Thyroid gland (tissue), 4 donors: ENCODE measurements around the gene GAPVD1. TPM values are rescaled to one million over a fixed set of nuclear protein-coding genes. Genes with fewer than 3 reads are reported as not detected.

Experiments
- DNase-seq, 2 donors: peaks; one replicate each; pipeline ENCODE4 v3.0.0-alpha.2; 2019
- H3K27ac ChIP-seq, 3 donors: fragments of 200-600 bp; sonication (generic); 1 replicate in 2 of 3; 2 replicates in 1 of 3; pipeline ENCODE4 v1.5.1; 2016 to 2019; ENCODE audit warnings: mild to moderate bottlenecking in 1 of 3, moderate library complexity in 1 of 3
- H3K27me3 ChIP-seq: fragments of 200-600 bp; sonication (generic); one replicate; pipeline ENCODE4 v1.5.1; 2019
- H3K36me3 ChIP-seq, 2 donors: fragments of 200-600 bp; sonication (generic); one replicate each; pipeline ENCODE4 v1.5.1; 2016 to 2019
- H3K4me1 ChIP-seq, 2 donors: fragments of 200-600 bp; sonication (generic); one replicate each; pipeline ENCODE4 v1.5.1; 2017 to 2019
- H3K4me3 ChIP-seq, 3 donors: fragments of 200-600 bp; sonication (generic); replicated peaks in 1 of 3; 1 replicate in 2 of 3; 2 replicates in 1 of 3; pipeline ENCODE4 v1.5.1; 2016; ENCODE audit warnings: mild to moderate bottlenecking in 1 of 3
- H3K9me3 ChIP-seq: fragments of 200-600 bp; sonication (generic); one replicate; pipeline ENCODE4 v1.5.1; 2017
- POLR2A ChIP-seq, 2 donors: fragments of 450-650 bp; IDR thresholded peaks; one replicate each; pipeline ENCODE4 v1.6.1; 2017; ENCODE audit warnings: antibody characterized with exemption in 2 of 2, mild to moderate bottlenecking in 2 of 2, moderate library complexity in 1 of 2
- WGBS, 2 donors: methylation state at CpG; one replicate each; pipeline ENCODE4 v1.1.5; 2017; 5-methylcytosine and 5-hydroxymethylcytosine counted together
- intact Hi-C: fragments of 100-400 bp; cut with DNase I; formaldehyde crosslinking; loops from one replicate; pipeline ENCODE4 v1.15.1; 2023
- total RNA-seq, 4 donors: library from RNA; depleted of rRNA; stranded (reverse); fragments of >200 nt; gene quantifications; one replicate each; pipeline ENCODE4 v1.2.3, GENCODE V29; 2016
- TF ChIP-seq, protein P1 (sequence below), 6 experiments: fragments of 200-600 bp in 3 of 6; fragments of 450-650 bp in 3 of 6; sonication (generic) in 3 of 6; IDR thresholded peaks; one replicate each; pipeline ENCODE4 v1.5.1; 2016 to 2019; ENCODE audit warnings: antibody characterized with exemption in 6 of 6, mild to moderate bottlenecking in 2 of 6, inconsistent platforms in 1 of 6, moderate library complexity in 1 of 6

The GAPVD1 gene
- total RNA-seq, 4 donors from 2014 or later = 92.6 to 140 (median 104) TPM

DNA sequence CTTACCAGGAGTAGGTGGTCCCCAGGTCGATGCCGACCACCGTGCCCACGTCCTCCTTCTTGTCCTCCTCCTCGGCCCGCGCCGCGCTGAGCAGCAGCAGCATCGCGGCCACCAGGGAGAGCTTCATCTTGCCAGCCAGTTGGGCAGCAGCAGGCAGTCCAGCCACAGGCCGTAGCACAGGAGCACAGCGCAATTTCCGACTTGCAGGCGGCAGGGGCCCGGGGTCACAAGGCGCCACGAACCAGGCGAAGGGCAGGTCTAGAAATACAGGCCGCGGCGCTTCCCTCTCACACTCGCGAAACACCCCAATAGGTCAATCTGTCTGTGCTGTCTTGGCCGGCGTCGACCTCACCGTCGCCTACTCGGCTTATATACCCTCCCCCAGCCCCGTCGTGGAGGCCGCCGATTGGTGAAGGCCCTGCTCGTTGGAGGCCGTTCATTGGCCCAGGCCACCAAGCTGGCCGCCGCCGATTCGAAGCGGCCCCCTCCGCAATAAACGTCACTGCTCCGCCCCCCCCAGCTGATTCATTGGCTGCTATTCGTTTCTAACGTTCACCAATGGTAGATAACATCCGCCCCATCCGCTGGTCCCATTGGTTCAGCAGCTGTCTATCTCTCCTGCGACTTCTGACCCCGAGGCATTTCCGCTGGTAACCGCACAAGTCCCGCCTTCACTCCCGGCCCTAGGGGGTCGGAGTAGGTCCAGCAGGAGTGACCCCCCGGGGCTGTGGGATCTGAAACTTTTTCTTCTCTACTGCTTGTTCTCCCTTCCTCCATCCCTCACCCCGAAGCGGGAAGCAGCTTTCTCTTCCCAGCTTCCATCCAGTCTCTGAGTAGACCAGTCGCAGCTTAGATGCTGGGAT lies 20.4 kb upstream of the GAPVD1 start, which contains the start of gene HSPA5:
TSS of gene HSPA5 (minus strand) at position 344 of the 863 bp plus-strand sequence. CDS start at position 127, 217 bp downstream.
- H3K4me3 ChIP-seq = peak within 1 kb of the TSS; percentile 99 to 100 (median 100)
- peaks cover 33 to 37% of the 10 kb centered on the region in 2 donors for H3K36me3 ChIP-seq
- H3K4me1 ChIP-seq = peaks cover 31 to 39% of the 10 kb centered on the region in 2 donors
- no peaks in the 10 kb centered on the region for H3K27me3 ChIP-seq
- peak; percentile 100 for DNase-seq
- peak; percentile 92 to 99 for TF ChIP-seq POLR2A (IDR thresholded peaks at IDR 0.05)
- TF ChIP-seq, protein P1, sequence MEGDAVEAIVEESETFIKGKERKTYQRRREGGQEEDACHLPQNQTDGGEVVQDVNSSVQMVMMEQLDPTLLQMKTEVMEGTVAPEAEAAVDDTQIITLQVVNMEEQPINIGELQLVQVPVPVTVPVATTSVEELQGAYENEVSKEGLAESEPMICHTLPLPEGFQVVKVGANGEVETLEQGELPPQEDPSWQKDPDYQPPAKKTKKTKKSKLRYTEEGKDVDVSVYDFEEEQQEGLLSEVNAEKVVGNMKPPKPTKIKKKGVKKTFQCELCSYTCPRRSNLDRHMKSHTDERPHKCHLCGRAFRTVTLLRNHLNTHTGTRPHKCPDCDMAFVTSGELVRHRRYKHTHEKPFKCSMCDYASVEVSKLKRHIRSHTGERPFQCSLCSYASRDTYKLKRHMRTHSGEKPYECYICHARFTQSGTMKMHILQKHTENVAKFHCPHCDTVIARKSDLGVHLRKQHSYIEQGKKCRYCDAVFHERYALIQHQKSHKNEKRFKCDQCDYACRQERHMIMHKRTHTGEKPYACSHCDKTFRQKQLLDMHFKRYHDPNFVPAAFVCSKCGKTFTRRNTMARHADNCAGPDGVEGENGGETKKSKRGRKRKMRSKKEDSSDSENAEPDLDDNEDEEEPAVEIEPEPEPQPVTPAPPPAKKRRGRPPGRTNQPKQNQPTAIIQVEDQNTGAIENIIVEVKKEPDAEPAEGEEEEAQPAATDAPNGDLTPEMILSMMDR (IDR thresholded peaks at IDR 0.05) = no peak
- intact Hi-C loops = loop anchor here (5.0 to 10.0 kb wide), 2 partner anchors 39 to 466 kb away; partner anchors contain the start of genes NR6A1, OLFML2A and RABEPK
- H3K27ac ChIP-seq = peak within 1 kb of the TSS; percentile 90 to 98 (median 94)
- WGBS, 2 donors = 0 to 1% methylated on average over 11 to 25 of the region's 59 CpGs
- H3K9me3 ChIP-seq = no peaks in the 10 kb centered on the region

DNA sequence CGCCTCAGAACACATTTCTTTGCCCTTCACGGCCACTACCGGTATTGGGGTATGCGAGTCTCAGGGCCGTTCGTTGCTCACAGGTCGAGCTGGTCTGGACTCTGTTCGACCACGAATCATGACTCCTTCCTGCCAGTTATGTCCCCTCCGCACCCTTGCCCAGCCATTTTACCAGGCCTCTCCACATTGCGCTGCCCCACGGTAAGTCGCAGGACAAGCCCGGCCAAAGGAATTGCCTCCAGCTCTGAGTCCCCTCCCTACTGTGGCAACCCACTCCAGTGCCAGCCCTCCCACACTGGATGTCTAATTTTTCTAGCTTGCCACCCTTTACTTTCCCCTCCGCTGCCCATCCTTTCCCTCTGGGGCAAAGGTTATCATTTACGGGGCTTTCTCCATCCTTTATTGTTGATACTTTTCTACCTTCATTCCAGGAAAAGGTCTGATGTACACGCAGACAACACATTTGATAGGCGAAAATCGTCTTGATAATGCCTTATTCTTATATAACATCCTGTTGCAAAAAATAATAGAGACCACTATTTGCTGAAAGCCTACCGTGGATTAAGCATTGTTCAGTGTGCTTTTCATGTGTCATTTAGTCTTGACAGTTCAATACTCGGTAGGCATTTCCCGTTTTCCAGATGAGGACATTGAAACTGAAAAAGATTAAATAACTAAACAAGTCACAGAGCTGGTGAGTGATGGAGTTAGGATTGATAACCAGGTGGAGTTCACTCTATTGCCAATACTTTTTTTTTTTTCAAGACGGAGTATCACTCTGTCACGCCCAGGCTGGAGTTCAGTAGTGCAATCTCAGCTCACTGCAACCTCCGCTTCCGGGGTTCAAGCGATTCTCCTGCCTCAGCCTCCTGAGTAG lies 19.5 kb upstream of the GAPVD1 start:
- H3K27me3 ChIP-seq = no peaks in the 10 kb centered on the region
- H3K27ac ChIP-seq = peak overlapping the region; percentile 87 to 98 (median 90)
- peaks cover 22 to 31% of the 10 kb centered on the region in 2 donors for H3K4me1 ChIP-seq
- H3K4me3 ChIP-seq = peak overlapping the region; percentile 55 to 95 (median 65)
- peaks cover 26 to 28% of the 10 kb centered on the region in 2 donors for H3K36me3 ChIP-seq
- intact Hi-C loops = loop anchor here (5.0 to 10.0 kb wide), 2 partner anchors 40 to 467 kb away; partner anchors contain the start of genes NR6A1, OLFML2A and RABEPK
- WGBS, 2 donors = 25 to 30% methylated on average over 27 of the region's 27 CpGs
- peak; percentile 41 to 53 for DNase-seq
- no peak for TF ChIP-seq POLR2A (IDR thresholded peaks at IDR 0.05)
- H3K9me3 ChIP-seq = no peaks in the 10 kb centered on the region

DNA sequence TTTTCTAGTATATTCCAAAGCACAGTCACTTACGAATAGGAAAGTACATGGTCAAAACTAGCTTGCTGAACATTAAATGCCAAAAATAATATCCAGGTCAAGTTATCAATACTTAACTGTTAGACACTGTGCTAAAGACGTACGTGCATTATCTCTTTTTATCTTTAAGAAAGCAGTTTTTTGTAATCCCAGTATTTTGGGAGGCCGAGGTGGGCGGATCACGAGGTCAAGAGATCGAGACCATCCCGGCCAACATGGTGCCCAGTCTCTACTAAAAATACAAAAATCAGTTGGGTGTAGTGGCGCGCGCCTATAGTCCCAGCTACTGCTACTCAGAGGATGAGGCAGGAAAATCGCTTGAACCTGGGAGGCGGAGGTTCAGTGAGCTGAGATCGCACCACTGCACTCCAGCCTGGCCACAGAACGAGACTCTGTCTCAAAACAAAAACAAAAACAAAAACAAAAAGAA lies 17.8 kb upstream of the GAPVD1 start:
- Histone ChIP-seq H3K27me3 (no peaks in the 10 kb centered on the region), H3K9me3 (no peaks in the 10 kb centered on the region), H3K27ac (no peak overlapping the region), H3K36me3 (peaks cover 10 to 11% of the 10 kb centered on the region in 2 donors), H3K4me3 (no peak overlapping the region), H3K4me1 (peaks cover 11 to 13% of the 10 kb centered on the region in 2 donors)
- TF ChIP-seq POLR2A (IDR thresholded peaks at IDR 0.05) = no peak
- TF ChIP-seq, protein P1 (IDR thresholded peaks at IDR 0.05) = no peak
- intact Hi-C loops = loop anchor here (5.0 to 10.0 kb wide), 2 partner anchors 42 to 469 kb away; partner anchors contain the start of genes NR6A1, OLFML2A and RABEPK
- DNase-seq = no peak
- whole genome bisulfite sequencing, 2 donors = 93 to 94% methylated on average over 15 of the region's 15 CpGs

DNA sequence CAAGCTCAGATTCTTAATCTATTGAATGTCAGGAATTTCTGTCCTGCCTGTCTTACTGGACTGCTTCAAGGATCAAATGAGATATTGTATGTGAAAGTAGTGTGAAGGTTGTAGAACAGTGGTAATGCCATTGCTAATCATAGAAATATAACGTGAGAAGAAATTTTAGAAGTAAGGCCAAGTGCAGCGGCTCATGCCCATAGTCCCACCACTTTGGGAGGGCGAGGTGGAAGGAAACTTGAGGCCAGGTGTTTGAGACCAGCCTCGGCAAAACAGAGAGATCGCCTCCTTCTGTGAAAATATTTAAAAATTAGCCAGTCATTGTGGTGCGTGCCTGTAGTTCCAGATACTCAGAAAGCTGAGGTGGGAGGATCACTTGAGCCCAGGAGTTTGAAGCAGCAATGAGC lies 15.4 kb upstream of the GAPVD1 start:
- Histone ChIP-seq H3K27ac (no peak overlapping the region), H3K4me3 (no peak overlapping the region), H3K4me1 (peaks cover 6 to 7% of the 10 kb centered on the region in 2 donors), H3K9me3 (no peaks in the 10 kb centered on the region), H3K27me3 (no peaks in the 10 kb centered on the region), H3K36me3 (no peaks in the 10 kb centered on the region)
- TF ChIP-seq POLR2A (IDR thresholded peaks at IDR 0.05) = no peak
- TF ChIP-seq, protein P1 (IDR thresholded peaks at IDR 0.05) = no peak
- 82 to 84% methylated on average over 6 of the region's 6 CpGs for WGBS, 2 donors
- intact Hi-C loops = loop anchor here (10.0 kb wide), 1 partner anchor 471 kb away; the partner anchor contains the start of genes NR6A1 and OLFML2A
- no peak for DNase-seq

DNA sequence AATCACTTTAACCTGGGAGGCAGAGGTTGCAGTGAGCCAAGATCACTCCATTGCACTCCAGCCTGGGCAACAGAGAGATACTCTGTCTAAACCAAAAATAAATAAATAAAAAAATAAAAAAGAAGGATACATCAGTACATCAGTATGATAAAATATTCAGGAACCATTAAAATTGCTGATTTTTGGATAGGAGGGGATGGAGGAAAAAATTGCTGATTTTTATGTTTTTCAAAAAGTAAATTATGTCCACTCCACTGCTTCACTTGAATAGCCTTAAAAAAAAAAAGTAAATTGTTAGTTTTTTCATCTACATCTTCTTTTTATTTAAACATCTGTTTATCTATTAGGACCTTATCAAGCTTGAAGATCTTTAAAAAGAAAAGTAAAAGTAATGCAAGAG lies 7.4 kb upstream of the GAPVD1 start:
- intact Hi-C loops = loop anchor here (10.0 kb wide), 1 partner anchor 121 kb away; no protein-coding TSS in a partner anchor
- H3K4me1 ChIP-seq = peaks cover 0 to 4% of the 10 kb centered on the region in 2 donors
- no peaks in the 10 kb centered on the region for H3K9me3 ChIP-seq
- H3K36me3 ChIP-seq = no peaks in the 10 kb centered on the region
- no peak for DNase-seq
- TF ChIP-seq, protein P1 (IDR thresholded peaks at IDR 0.05) = no peak
- no peak for TF ChIP-seq POLR2A (IDR thresholded peaks at IDR 0.05)
- H3K27me3 ChIP-seq = no peaks in the 10 kb centered on the region
- H3K4me3 ChIP-seq = no peak overlapping the region
- no peak overlapping the region for H3K27ac ChIP-seq
